ENCODE results near the gene CDKL4. TPM values are rescaled to one million over a fixed set of nuclear protein-coding genes. Genes with fewer than 3 reads are reported as not detected.
"Not testable (repeated sequence)": the region's sequence is repeated elsewhere in the genome, so short reads cannot be mapped to it uniquely, and the experiment has no call there.

The CDKL4 gene
- total RNA-seq, 1 experiment from 2014 or later, result 1.1 TPM

DNA sequence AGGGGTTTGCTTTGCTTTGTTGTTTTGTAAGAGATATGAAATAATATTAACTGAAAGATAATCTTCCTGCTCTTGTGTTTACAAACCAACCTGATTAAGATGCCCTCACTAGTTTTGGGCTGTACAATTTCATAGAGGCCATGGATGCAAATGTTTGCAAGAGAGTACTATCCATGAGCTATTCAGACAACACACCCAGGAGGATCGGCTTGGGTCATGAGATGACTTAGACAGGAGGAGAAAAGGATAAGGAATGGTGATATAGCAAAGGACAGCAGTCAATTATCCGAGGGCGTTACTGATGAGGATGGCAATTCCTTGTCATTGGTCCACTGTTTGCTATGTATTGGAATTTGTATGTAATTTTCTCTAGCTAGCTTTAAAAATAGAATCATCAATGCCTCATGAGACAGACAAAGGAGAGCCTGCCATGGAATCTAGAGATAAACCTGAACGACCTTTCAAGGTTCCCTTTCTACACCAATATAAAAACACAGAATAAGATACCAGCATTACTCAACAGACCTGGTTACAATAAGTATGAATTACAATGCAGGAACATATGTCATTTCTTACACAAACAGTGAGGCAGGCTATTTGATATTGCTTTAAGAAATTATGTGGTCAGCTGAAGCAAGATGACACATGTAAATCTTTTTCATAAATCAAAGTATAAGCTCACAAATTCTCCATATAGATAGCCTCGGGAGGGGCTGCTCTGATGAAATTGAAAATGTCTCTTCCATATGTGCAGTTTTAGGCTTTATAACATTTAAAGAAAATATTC is 68.6 kb downstream of the CDKL4 start:
- no peaks in the 10 kb centered on the region for H3K4me1 ChIP-seq (ENCODE audit: insufficient read depth, low read length, poor library complexity, severe bottlenecking)
- H3K27me3 ChIP-seq (replicated peaks; ENCODE audit: insufficient read depth, low read depth, low read length, poor library complexity), result no peaks in the 10 kb centered on the region
- intact Hi-C loops (cut with micrococcal nuclease; ENCODE audit: unreplicated experiment), result no loop called here
- H3K4me3 ChIP-seq (ENCODE audit: low read depth, low read length, poor library complexity, severe bottlenecking), result no peak overlapping the region
- DNase-seq (ENCODE audit: low spot score), result no peak
- CTCF ChIA-PET, result no interaction called here
- H3K9me3 ChIP-seq (ENCODE audit: low read depth, low read length, poor library complexity, severe bottlenecking), result no peaks in the 10 kb centered on the region
- H3K27ac ChIP-seq (ENCODE audit: low read depth, low read length, poor library complexity, severe bottlenecking), result no peak overlapping the region
- POLR2A ChIA-PET (ENCODE audit: low non-redundant PET), result no interaction called here
- BruUV-seq (replicated peaks), result no TSS peak
- TF ChIP-seq, protein P1, sequence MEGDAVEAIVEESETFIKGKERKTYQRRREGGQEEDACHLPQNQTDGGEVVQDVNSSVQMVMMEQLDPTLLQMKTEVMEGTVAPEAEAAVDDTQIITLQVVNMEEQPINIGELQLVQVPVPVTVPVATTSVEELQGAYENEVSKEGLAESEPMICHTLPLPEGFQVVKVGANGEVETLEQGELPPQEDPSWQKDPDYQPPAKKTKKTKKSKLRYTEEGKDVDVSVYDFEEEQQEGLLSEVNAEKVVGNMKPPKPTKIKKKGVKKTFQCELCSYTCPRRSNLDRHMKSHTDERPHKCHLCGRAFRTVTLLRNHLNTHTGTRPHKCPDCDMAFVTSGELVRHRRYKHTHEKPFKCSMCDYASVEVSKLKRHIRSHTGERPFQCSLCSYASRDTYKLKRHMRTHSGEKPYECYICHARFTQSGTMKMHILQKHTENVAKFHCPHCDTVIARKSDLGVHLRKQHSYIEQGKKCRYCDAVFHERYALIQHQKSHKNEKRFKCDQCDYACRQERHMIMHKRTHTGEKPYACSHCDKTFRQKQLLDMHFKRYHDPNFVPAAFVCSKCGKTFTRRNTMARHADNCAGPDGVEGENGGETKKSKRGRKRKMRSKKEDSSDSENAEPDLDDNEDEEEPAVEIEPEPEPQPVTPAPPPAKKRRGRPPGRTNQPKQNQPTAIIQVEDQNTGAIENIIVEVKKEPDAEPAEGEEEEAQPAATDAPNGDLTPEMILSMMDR (conservative IDR thresholded peaks at IDR 0.05; ENCODE audit: low read depth, low read length), result no peak
- TF ChIP-seq EZH2 (IDR thresholded peaks at IDR 0.05; ENCODE audit: borderline replicate concordance, low read depth, low read length, poor library complexity, severe bottlenecking), result no peak
- H3K36me3 ChIP-seq (ENCODE audit: insufficient read depth, low read length, poor library complexity, severe bottlenecking), result no peaks in the 10 kb centered on the region

DNA sequence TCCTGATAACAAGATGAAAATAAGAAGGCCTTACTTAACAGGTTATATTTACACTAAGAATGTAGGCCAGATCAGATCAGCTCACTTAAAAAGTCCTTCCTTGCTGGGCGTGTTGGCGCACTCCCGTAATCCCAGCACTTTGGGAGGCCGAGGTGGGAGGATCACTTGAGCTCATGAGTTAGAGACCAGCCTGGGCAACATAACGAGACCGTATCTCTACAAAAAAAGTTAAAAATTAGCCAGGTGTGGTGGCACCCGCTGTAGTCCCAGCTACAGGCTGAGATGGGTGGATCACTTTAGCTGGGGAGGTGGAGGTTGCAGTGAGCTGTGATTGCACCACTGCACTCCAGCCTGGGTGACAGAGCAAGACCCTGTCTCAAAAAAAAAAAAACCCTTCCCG is 69.7 kb downstream of the CDKL4 start:
- Histone ChIP-seq H3K36me3 (ENCODE audit: insufficient read depth, low read length, poor library complexity, severe bottlenecking) (no peaks in the 10 kb centered on the region), H3K27me3 (replicated peaks; ENCODE audit: insufficient read depth, low read depth, low read length, poor library complexity) (no peaks in the 10 kb centered on the region), H3K27ac (ENCODE audit: low read depth, low read length, poor library complexity, severe bottlenecking) (no peak overlapping the region), H3K4me3 (ENCODE audit: low read depth, low read length, poor library complexity, severe bottlenecking) (no peak overlapping the region), H3K9me3 (ENCODE audit: low read depth, low read length, poor library complexity, severe bottlenecking) (no peaks in the 10 kb centered on the region), H3K4me1 (ENCODE audit: insufficient read depth, low read length, poor library complexity, severe bottlenecking) (no peaks in the 10 kb centered on the region)
- intact Hi-C loops (cut with micrococcal nuclease; ENCODE audit: unreplicated experiment), result no loop called here
- no TSS peak for BruUV-seq (replicated peaks)
- ChIA-PET CTCF (no interaction called here), POLR2A (ENCODE audit: low non-redundant PET) (no interaction called here)
- DNase-seq (ENCODE audit: low spot score), result no peak
- no peak for TF ChIP-seq EZH2 (IDR thresholded peaks at IDR 0.05; ENCODE audit: borderline replicate concordance, low read depth, low read length, poor library complexity, severe bottlenecking)
- TF ChIP-seq, protein P1 (conservative IDR thresholded peaks at IDR 0.05; ENCODE audit: low read depth, low read length), result no peak

DNA sequence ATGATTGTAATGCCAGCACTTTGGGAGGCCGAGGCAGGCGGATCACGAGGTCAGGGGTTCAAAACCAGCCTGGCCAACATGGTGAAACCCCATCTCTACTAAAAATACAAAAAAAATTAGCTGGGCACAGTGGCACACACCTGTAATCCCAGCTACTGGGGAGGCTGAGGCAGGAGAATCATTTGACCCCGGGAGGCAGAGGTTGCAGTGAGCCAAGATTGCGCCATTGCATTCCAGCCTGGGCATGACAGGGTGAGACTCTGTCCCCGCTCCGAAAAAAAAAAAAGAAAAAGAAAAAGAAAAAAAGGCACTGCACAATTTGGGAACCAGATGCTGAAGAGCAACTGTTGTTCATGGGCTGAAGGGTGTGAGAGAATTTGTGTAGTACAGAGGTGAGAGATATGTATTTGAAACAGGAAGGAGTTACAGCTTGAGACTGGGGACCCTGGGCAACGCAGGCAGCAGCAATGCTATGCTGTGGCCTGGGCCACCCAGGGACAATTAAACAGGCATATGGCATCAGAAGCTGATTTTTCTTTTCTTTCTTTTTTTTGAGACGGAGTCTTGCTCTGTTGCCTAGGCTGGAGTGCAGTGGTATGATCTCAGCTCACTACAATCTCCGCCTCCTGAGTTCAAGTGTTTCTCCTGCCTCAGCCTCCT is 71.6 kb downstream of the CDKL4 start:
- BruUV-seq (replicated peaks); POLR2A ChIA-PET (ENCODE audit: low non-redundant PET); H3K9me3 ChIP-seq (ENCODE audit: low read depth, low read length, poor library complexity, severe bottlenecking); H3K4me1 ChIP-seq (ENCODE audit: insufficient read depth, low read length, poor library complexity, severe bottlenecking); intact Hi-C loops (cut with micrococcal nuclease; ENCODE audit: unreplicated experiment); H3K27ac ChIP-seq (ENCODE audit: low read depth, low read length, poor library complexity, severe bottlenecking); H3K36me3 ChIP-seq (ENCODE audit: insufficient read depth, low read length, poor library complexity, severe bottlenecking); CTCF ChIA-PET; DNase-seq (ENCODE audit: low spot score); H3K27me3 ChIP-seq (replicated peaks; ENCODE audit: insufficient read depth, low read depth, low read length, poor library complexity); H3K4me3 ChIP-seq (ENCODE audit: low read depth, low read length, poor library complexity, severe bottlenecking): not testable (repeated sequence)

Measured in A673 (cell line).